D721Med (cell line): ENCODE data around the gene SPOCK1.

Experiments
- DNase-seq: peaks from one replicate; pipeline ENCODE4 v3.0.0; 2011; ENCODE audit warnings: low spot score; ENCODE audit not compliant: insufficient read length
- FAIRE-seq: peaks from 2 replicates; lab custom pipeline; 2011; peaks lifted over from hg19 to GRCh38; lab: Jason Lieb, UNC
- TF ChIP-seq, protein P1 (sequence below): IDR thresholded peaks from 2 replicates; pipeline ENCODE4 v1.5.1; 2012; ENCODE audit warnings: mild to moderate bottlenecking, control low read depth; ENCODE audit not compliant: insufficient read depth; ENCODE audit errors: missing control alignments

Gene SPOCK1

DNA sequence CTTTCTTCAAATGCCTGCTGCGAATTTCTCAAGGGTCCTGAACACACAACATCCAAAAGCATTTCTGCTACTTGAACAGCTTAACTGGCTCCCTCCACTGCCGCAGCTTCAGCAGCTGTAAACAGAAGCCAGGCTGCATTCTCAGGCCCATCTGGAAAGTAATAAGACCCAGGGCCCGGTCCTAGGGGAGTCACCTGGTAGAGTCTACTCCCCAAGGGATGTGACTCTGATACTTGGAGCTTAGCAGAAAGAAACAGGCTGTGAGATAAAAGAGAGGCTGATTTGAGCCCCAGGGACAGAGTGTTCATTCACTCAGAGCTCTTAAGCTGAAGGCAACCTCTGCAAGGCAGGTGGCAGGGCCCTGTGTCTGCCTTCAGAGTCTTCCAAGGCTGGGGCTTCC is 356.8 kb downstream of the SPOCK1 start:
- TF ChIP-seq, protein P1, sequence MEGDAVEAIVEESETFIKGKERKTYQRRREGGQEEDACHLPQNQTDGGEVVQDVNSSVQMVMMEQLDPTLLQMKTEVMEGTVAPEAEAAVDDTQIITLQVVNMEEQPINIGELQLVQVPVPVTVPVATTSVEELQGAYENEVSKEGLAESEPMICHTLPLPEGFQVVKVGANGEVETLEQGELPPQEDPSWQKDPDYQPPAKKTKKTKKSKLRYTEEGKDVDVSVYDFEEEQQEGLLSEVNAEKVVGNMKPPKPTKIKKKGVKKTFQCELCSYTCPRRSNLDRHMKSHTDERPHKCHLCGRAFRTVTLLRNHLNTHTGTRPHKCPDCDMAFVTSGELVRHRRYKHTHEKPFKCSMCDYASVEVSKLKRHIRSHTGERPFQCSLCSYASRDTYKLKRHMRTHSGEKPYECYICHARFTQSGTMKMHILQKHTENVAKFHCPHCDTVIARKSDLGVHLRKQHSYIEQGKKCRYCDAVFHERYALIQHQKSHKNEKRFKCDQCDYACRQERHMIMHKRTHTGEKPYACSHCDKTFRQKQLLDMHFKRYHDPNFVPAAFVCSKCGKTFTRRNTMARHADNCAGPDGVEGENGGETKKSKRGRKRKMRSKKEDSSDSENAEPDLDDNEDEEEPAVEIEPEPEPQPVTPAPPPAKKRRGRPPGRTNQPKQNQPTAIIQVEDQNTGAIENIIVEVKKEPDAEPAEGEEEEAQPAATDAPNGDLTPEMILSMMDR = no peak
- peak; percentile 31 for DNase-seq
- FAIRE-seq = no peak

DNA sequence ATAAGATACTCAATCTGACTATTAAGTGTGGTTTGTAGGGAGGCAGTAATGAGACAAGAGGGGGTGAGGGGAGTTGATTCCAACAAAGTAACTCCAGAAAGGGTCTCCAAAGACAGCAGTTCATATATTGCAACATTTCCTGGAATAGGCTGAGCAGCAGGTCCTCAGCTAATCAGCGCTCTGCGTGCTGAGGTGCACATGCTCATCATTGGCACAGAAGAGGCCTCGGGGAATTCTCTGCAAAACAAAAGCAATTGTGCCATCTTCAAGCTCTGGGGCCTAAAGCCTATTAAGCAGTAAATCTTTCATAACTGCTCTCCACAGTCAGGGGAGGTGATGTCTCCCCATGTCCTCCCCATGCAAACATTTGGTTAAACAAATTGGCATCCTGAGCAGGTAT is 357.3 kb downstream of the SPOCK1 start:
- FAIRE-seq (no peak), DNase-seq (no peak)
- TF ChIP-seq, protein P1 = no peak

- DNase-seq (no peak), FAIRE-seq (no peak)
- TF ChIP-seq, protein P1 = no peak
These were observed 362.0 kb downstream of the SPOCK1 start for GRCh38 chr5:137136991-137137632.

DNA sequence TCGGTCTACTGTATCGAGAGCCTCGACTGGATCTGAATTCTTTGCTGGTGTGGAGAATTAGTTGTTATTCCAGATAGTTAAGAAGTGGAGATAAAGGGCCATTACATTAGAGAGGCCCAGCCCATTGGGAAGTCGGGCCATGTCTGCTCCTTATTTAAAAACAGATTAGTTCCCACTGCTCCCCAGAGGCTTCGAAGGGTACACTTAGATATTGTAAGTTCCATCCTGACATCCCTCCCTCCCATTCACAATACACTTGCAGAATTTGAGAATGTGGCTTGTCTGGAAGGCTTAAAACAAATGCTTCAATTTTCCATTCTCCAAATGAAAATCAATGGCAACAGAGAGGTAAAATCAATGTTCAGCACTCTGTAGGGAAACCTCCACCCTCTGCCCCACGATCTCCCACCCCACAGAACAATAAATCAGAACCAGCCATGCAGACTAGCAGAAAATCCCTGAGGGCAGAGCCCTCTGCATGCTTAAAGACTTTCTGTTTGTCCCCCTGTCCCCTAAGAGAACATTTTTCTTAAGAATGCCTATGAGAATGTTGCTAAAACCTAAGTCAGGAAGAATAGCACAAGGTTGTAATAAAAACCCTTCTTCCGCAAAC is 364.1 kb downstream of the SPOCK1 start:
- no peak for FAIRE-seq
- DNase-seq = no peak
- TF ChIP-seq, protein P1 = no peak

DNA sequence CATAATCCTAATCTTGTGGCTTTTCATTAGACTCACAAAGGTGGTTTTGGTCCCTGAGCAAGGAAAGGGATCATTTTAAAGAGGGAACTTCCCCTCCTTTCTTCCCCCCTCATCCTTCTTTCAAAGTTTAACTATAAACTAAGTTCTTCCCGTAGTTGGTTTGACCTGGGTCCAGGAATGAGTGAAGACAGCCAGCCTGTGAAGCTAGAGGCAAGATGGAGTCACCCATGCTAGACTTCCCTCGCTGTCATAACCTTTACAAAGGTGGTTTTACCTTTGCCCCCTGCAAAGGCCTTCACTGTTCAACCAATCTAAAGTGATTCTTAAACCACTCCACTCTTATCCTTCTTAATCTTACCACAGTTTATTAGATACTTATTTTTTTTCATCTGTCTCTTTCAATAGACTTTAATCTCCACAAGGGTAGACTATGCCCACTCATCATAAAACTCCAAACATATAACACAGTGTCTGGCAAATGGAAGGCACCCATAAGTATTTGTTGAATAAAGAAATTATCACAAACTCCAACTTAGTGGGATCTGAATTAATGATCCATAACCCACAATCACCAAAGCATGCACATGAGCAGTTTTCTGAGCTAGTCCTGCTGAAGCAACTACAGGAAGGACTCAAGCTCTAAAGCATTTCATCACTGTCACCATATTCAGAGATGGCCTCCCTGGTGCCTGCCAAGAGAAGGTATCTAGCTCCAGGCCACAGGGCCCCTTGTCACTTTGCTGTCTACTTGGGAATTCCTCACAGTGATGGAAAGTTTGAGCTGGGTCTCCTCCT is 369.0 kb downstream of the SPOCK1 start:
- no peak for FAIRE-seq
- no peak for DNase-seq

GRCh38 chr5:137128012-137128411 is 371.1 kb downstream of the SPOCK1 start:
- DNase-seq = no peak
- TF ChIP-seq, protein P1 = no peak
- FAIRE-seq = no peak

More for the DNA sequence above, 369.0 kb downstream of the SPOCK1 start:
- TF ChIP-seq, protein P1 = no peak
